DOHH2 (cell line): Measurements from ENCODE around the gene CEP112.

Experiments
- CTCF ChIP-seq: fragments of 200-600 bp; sonication (generic); IDR thresholded peaks from one replicate; pipeline ENCODE4 v1.5.1; 2014; ENCODE audit warnings: antibody characterized with exemption, mild to moderate bottlenecking, low read depth, low read length; ENCODE audit not compliant: poor library complexity, severe bottlenecking
- EZH2phosphoT487 ChIP-seq: fragments of 200-600 bp; sonication (generic); IDR thresholded peaks from 2 replicates; pipeline ENCODE4 v1.6.1; 2017; ENCODE audit warnings: borderline replicate concordance, mild to moderate bottlenecking, antibody characterized with exemption, low read length, moderate library complexity, mixed read lengths

- TF ChIP-seq CTCF: no peak
- no peak for TF ChIP-seq EZH2phosphoT487
Observed at GRCh38 chr17:65750166-65750565, 441.8 kb downstream of the CEP112 start.
